Keratinocyte (primary cell): ENCODE results near the gene MGMT.

Experiments used
- CTCF ChIP-seq, 3 experiments: IDR thresholded peaks in 1 of 3; conservative IDR thresholded peaks in 1 of 3; optimal IDR thresholded peaks in 1 of 3; 2 replicates in 2 of 3; 3 replicates in 1 of 3; pipeline versions ENCODE3 to v1.5.1; 2011; ENCODE audit warnings: low read length in 3 of 3, mild to moderate bottlenecking in 3 of 3, moderate library complexity in 2 of 3, control low read depth in 1 of 3, inconsistent platforms in 1 of 3; ENCODE audit not compliant: insufficient read depth in 2 of 3; ENCODE audit errors: extremely low read depth in 1 of 3
- EZH2 ChIP-seq: IDR thresholded peaks from one replicate; pipeline ENCODE4 v1.6.1; 2012; ENCODE audit warnings: inconsistent platforms, mild to moderate bottlenecking, low read length, moderate library complexity

GRCh38 chr10:129444359-129444758 is 22.7 kb upstream of the MGMT start:
- TF ChIP-seq CTCF (optimal IDR thresholded peaks at IDR 0.05 in 1 of 3, IDR thresholded peaks at IDR 0.05 in 1 of 3, conservative IDR thresholded peaks at IDR 0.05 in 1 of 3; ENCODE audit: extremely low read depth in 1 of 3, insufficient read depth in 2 of 3, low read length in 3 of 3) (no peak), EZH2 (no peak)
